ENCODE measurements around the gene GPR61.

The GPR61 gene

DNA sequence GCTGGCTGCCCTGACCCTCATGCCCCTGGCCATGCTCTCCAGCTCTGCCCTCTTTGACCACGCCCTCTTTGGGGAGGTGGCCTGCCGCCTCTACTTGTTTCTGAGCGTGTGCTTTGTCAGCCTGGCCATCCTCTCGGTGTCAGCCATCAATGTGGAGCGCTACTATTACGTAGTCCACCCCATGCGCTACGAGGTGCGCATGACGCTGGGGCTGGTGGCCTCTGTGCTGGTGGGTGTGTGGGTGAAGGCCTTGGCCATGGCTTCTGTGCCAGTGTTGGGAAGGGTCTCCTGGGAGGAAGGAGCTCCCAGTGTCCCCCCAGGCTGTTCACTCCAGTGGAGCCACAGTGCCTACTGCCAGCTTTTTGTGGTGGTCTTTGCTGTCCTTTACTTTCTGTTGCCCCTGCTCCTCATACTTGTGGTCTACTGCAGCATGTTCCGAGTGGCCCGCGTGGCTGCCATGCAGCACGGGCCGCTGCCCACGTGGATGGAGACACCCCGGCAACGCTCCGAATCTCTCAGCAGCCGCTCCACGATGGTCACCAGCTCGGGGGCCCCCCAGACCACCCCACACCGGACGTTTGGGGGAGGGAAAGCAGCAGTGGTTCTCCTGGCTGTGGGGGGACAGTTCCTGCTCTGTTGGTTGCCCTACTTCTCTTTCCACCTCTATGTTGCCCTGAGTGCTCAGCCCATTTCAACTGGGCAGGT, 3.8 kb downstream of the GPR61 start:
- TF ChIP-seq, protein P1, sequence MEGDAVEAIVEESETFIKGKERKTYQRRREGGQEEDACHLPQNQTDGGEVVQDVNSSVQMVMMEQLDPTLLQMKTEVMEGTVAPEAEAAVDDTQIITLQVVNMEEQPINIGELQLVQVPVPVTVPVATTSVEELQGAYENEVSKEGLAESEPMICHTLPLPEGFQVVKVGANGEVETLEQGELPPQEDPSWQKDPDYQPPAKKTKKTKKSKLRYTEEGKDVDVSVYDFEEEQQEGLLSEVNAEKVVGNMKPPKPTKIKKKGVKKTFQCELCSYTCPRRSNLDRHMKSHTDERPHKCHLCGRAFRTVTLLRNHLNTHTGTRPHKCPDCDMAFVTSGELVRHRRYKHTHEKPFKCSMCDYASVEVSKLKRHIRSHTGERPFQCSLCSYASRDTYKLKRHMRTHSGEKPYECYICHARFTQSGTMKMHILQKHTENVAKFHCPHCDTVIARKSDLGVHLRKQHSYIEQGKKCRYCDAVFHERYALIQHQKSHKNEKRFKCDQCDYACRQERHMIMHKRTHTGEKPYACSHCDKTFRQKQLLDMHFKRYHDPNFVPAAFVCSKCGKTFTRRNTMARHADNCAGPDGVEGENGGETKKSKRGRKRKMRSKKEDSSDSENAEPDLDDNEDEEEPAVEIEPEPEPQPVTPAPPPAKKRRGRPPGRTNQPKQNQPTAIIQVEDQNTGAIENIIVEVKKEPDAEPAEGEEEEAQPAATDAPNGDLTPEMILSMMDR (IDR thresholded peaks at IDR 0.05), result no peak

DNA sequence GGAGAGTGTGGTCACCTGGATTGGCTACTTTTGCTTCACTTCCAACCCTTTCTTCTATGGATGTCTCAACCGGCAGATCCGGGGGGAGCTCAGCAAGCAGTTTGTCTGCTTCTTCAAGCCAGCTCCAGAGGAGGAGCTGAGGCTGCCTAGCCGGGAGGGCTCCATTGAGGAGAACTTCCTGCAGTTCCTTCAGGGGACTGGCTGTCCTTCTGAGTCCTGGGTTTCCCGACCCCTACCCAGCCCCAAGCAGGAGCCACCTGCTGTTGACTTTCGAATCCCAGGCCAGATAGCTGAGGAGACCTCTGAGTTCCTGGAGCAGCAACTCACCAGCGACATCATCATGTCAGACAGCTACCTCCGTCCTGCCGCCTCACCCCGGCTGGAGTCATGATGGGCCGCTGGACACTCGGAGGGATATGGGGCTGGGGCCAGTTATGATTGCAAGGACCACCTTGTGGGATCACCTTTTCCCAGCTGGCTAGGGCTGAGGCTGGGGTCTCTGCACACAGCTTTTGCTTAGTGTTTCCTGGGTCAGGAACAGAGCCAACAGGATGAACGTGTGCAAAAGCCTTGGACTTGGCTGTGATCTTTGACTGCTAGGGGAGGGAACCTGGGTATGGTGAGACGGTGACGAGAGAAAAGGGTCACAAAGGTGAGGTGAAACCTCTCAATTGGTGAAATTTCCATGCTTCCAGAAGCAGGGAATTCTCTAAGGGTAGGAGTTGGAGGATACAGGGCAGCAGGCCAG, 4.5 kb downstream of the GPR61 start:
- TF ChIP-seq, protein P1 (IDR thresholded peaks at IDR 0.05), result no peak

DNA sequence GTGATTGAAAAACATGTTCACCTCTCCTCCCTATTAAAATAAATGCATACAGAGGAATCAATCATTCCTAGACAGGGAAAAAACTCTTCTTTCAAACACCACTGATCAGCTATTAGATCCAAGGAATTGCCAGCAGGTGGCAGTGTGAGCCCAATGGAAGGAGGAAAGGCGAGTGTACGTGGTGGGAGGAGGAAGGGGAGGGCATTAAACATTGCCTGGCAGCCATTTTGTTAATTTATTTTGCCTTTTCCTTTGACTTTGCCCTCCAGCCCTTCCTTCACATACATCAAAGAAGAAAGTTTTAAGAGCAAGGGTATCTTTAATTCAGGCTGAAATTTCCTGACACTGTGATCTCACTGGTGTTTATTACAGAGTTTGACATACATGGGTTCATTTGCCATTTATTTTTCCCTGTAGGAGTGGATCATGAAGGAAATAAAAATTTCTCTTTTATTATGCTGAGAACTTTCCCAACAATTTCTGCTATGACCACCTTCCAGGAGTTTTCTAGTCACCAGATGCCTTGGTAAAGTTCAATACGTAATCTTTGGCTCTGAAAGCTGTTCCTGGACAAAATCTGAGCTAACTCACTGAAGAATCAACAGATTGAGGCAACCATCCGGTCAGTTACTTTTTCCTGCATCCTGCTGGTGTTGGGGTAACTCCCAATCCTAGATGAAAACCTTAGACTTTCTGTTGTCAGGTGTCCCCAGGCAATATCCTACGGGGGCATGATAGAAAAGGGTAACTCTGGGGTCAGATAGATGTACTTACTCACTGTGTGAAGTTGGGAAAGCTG, 6.8 kb downstream of the GPR61 start:
- TF ChIP-seq, protein P1 (IDR thresholded peaks at IDR 0.05), result peak; percentile 85

DNA sequence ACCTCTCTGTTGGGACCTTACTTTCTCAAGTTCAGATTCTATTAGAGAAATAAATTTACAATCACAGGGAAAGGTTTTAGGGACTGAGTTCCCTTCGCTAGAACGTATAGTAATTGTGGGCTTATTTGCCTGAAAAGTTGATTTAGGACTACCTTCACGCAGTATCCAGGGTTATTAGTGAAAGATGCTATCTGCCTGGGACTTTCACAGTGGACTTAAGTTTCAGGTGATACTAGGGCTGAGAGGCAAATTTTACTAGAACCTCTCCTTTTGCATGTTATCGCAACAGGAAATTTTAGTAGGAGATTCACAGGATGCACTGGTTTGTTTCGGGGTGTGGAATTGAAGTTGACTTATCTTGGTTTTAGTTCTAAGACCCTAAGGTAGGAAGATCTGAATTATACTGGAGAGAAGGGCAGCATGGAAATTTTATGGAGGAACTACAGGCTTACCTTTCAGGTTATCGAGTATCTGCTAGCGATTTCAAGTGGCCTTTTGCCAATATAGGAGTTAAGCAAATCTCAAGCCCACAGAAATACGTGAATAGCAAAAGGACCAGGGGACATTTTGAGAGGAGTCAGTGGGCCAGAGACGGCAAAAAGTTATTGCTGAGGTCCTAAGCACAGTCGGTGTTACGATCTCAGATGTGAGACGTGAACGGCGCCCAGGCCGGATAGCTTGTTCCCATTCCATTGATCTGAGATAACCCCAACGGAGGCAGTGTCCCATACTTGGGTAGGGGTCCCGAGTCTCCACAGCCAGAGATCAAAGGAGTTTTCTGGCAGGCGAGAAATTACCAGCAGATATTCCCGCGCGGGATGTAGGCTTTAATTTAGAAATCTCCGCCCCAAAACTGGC, 8.0 kb downstream of the GPR61 start:
- TF ChIP-seq, protein P1 (IDR thresholded peaks at IDR 0.05), result no peak

DNA sequence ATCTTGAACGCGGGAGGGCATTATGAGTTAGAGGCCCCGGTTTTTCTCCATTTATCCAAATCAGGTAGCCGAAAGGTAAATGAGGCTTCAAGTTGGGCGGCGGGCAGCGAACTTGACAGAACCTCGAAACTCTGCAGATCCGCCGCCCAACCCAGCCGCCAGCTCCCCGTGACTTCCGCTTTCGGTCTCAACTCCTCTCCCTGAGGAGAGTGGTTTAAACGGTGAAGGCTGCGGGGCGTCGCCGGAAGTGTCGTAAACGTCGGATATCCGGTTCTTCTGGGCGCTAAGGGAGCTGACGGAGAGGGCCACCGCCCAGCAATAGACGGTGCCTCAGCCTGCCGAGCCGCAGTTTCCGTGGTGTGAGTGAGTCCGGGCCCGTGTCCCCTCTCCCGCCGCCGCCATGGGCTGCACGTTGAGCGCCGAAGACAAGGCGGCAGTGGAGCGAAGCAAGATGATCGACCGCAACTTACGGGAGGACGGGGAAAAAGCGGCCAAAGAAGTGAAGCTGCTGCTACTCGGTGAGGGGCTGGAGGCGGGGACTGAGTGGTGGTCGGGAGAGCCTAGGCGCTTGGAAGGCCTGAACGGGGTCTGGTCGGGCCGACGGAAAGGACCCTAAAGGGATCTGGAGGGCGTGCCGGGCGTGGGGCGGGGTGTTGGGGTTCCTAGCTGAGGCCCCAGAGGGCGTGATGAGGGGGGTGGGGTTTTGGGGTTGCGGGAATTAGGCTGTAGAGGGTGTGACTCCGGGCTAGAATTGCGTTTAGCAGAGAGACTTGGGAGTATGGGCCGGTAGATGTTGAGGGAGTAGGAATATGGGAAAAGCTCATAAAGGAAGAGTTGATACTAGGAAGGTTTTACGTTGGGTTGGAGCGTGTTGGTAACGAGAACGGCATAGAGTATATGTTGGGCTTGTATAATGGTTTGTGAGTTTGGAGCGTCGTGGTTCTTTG, 8.9 kb downstream of the GPR61 start, which contains the start of gene GNAI3:
Gene GNAI3 (plus strand): TSS at position 295 of the 947 bp plus-strand sequence. CDS start 106 bp downstream, at position 401.
- TF ChIP-seq, protein P1 (IDR thresholded peaks at IDR 0.05), result no peak

DNA sequence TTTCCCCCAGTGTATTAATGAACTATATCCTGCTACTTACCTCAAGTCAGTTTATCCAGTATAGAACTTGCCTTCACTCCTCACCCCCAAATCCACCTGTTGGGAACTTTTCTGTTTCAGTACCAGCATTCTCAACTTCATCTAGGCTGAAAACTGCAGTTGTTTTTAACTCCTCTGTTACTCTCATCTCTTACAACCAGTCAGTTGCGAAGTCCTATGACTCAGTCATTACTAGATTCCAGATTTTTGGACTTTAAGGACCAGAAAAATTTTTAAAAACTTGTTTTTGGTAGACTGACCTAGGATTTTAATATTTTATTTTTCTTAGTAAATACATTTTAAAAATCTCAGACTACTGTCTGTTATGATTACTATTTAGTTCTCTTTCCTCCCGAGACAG, 16.9 kb downstream of the GPR61 start:
- TF ChIP-seq, protein P1 (IDR thresholded peaks at IDR 0.05), result no peak
